Epithelial cell of prostate (primary cell): ENCODE results near the gene FHDC1.

Experiments used
- DNase-seq: peaks from one replicate; pipeline ENCODE4 v3.0.0-alpha.2; 2011; ENCODE audit warnings: low read depth, low spot score
- H3K27ac ChIP-seq: fragments of 450-650 bp; 2 replicates; pipeline ENCODE4 v1.5.1; 2017; ENCODE audit warnings: mild to moderate bottlenecking

The FHDC1 gene

GRCh38 chr4:152928286-152928685, 7.8 kb upstream of the FHDC1 start:
- DNase-seq, result no peak
- H3K27ac ChIP-seq, result no peak overlapping the region

GRCh38 chr4:152929888-152930287, 6.2 kb upstream of the FHDC1 start:
- DNase-seq, result no peak
- no peak overlapping the region for H3K27ac ChIP-seq

GRCh38 chr4:152935143-152935542, 980 bp upstream of the FHDC1 start:
- H3K27ac ChIP-seq, result peak overlapping the region; percentile 33
- no peak for DNase-seq

- DNase-seq, result no peak
- H3K27ac ChIP-seq, result peak overlapping the region; percentile 33
These were observed 568 bp downstream of the FHDC1 start for GRCh38 chr4:152936446-152937335.

GRCh38 chr4:152937336-152938236, 1.5 kb downstream of the FHDC1 start:
- no peak for DNase-seq
- H3K27ac ChIP-seq, result no peak overlapping the region

GRCh38 chr4:152938237-152938947, 2.3 kb downstream of the FHDC1 start:
- no peak overlapping the region for H3K27ac ChIP-seq
- no peak for DNase-seq

GRCh38 chr4:152939621-152940020, 3.5 kb downstream of the FHDC1 start:
- no peak for DNase-seq
- H3K27ac ChIP-seq, result no peak overlapping the region

GRCh38 chr4:152940461-152940860, 4.3 kb downstream of the FHDC1 start:
- no peak for DNase-seq
- no peak overlapping the region for H3K27ac ChIP-seq

- no peak for DNase-seq
These were observed 5.3 kb downstream of the FHDC1 start for GRCh38 chr4:152941411-152941810.

GRCh38 chr4:152942346-152942745, 6.2 kb downstream of the FHDC1 start:
- no peak overlapping the region for H3K27ac ChIP-seq
- no peak for DNase-seq

More at GRCh38 chr4:152941411-152941810, 5.3 kb downstream of the FHDC1 start:
- H3K27ac ChIP-seq, result no peak overlapping the region

- DNase-seq, result no peak
- no peak overlapping the region for H3K27ac ChIP-seq
These were observed 7.5 kb downstream of the FHDC1 start for GRCh38 chr4:152943672-152944071.

- H3K27ac ChIP-seq, result no peak overlapping the region
- no peak for DNase-seq
These were observed 8.7 kb downstream of the FHDC1 start for GRCh38 chr4:152944666-152945320.

GRCh38 chr4:152945639-152946038, 9.5 kb downstream of the FHDC1 start:
- no peak for DNase-seq

GRCh38 chr4:152946446-152946845, 10.3 kb downstream of the FHDC1 start:
- no peak overlapping the region for H3K27ac ChIP-seq
- no peak for DNase-seq

More at GRCh38 chr4:152945639-152946038, 9.5 kb downstream of the FHDC1 start:
- H3K27ac ChIP-seq, result no peak overlapping the region

- no peak for DNase-seq
- no peak overlapping the region for H3K27ac ChIP-seq
These were observed 11.2 kb downstream of the FHDC1 start for GRCh38 chr4:152947311-152947710.

GRCh38 chr4:152949930-152950329, 13.8 kb downstream of the FHDC1 start:
- H3K27ac ChIP-seq, result no peak overlapping the region
- no peak for DNase-seq

GRCh38 chr4:152950402-152951274, 14.5 kb downstream of the FHDC1 start:
- DNase-seq, result no peak
- no peak overlapping the region for H3K27ac ChIP-seq

- no peak for DNase-seq
- no peak overlapping the region for H3K27ac ChIP-seq
These were observed 15.2 kb downstream of the FHDC1 start for GRCh38 chr4:152951348-152951747.

GRCh38 chr4:152953514-152953913, 17.4 kb downstream of the FHDC1 start:
- H3K27ac ChIP-seq, result no peak overlapping the region
- DNase-seq, result no peak
